GF-D8 (cell line): ENCODE data around the gene CASTOR1.

Experiments used
- DNase-seq: peaks from one replicate; lab custom pipeline; 2025; lab: John Stamatoyannopoulos, UW

Gene CASTOR1

GRCh38 chr22:30297991-30298701 is 8.8 kb upstream of the CASTOR1 start:
- DNase-seq: no peak

- DNase-seq: no peak
Measured at GRCh38 chr22:30297276-30297990, 8.1 kb upstream of the CASTOR1 start.

DNA sequence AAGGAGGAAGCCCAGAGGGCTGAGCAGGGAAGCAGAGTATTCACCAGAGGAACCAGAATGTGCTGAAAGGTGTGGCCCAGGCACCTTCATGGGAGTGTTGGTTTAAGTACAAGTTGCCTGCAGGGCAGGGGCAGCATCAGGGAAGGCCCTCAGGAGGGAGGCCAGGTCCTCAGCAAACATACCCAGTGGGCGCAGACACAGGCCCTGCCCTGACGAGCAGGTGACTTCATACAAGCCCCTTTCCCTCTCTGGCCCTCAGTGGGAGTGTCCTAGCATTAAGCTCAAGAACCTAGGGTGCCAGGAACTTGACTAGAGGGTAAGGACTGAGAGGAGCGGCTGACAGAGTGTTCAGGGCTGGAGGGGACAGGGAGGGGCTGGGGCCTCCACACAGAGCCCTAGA is 7.5 kb upstream of the CASTOR1 start:
- no peak for DNase-seq

- DNase-seq: no peak
Measured at GRCh38 chr22:30296324-30296723, 7.0 kb upstream of the CASTOR1 start.

DNA sequence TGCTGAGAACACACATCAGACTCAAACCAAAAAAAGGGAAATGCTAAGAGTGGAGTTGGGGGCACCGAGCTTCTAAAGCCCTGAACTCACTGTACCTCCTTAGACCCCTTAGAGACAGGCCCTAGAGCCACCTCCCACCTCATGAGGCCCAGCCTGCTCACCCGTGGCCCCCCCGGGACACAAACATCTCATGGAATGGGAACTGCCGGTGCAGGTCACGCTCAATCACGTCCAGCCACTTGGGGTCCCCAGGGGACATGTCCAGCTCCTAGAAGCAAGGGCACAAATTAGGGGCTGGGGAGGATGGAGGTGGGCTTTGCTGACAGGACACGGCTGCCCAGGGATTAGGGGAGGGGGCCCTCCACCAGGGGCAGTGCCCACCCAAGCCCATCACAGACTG is 6.3 kb upstream of the CASTOR1 start:
- DNase-seq: no peak

DNA sequence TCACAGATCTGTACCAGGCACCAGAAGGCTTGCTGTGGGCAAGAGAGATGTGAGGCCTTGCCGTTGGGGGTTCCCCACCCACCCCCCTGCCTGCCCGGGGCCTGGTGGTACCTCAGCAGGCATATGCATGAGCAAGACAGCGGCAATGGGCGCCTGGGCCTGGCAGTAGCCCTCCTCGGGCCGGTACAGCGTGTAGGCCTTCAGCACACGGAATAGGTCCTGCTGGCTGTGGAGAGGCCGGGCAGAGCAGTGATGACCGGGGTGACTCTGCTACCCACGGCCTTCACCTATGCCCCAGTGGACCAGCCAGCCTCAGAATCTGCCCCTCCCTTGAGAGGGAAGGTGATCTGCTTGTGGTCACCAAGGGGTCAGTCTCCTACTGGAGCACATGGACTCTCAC is 5.5 kb upstream of the CASTOR1 start:
- DNase-seq: no peak

DNA sequence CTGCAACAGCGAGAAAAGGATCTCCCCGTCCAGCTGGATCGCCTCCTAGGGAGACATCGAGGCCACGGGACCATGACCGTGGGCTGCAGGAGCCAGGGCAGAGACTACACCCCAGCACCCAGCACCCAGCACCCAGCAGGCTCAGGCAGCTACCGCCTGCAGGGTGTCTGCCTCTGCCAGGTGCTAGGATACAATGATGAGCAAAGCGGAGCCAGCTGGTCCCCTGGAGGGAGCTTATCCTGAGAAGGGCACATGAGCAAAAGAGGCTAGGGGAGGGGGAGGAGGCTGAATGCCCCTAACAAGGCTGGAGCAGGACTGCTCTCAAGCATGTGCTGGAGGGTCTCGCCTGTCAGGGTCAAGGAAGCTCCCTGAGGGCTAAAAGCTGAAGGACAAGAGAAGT is 4.8 kb upstream of the CASTOR1 start:
- no peak for DNase-seq

DNA sequence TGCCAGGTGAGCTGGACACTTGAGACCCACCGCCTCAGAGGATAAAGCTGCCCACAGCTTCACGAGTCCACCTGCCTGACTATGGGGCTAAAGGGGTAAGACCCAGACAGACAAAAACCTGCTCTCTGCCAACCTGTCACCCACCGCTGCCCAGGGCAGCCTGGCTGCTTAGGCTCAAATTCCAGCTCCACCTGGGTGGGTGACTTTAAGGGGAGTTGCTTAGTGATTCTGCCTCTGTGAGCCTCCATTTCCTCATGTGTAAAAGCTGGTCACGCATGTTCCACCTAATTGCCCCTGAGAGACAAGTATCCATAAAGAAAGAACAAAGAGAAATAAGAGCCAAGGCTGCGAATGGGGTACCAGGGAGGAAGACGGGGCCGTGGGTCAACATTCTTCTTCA is 3.7 kb upstream of the CASTOR1 start:
- no peak for DNase-seq

GRCh38 chr22:30292069-30292970 is 3.0 kb upstream of the CASTOR1 start:
- no peak for DNase-seq

- no peak for DNase-seq
Measured at GRCh38 chr22:30291058-30291892, 2.0 kb upstream of the CASTOR1 start.

GRCh38 chr22:30290342-30291057 is 1.2 kb upstream of the CASTOR1 start:
- DNase-seq: no peak

- no peak for DNase-seq
Measured at GRCh38 chr22:30289980-30290313, 642 bp upstream of the CASTOR1 start.

GRCh38 chr22:30288419-30289140 is 725 bp downstream of the CASTOR1 start:
- DNase-seq: no peak

DNA sequence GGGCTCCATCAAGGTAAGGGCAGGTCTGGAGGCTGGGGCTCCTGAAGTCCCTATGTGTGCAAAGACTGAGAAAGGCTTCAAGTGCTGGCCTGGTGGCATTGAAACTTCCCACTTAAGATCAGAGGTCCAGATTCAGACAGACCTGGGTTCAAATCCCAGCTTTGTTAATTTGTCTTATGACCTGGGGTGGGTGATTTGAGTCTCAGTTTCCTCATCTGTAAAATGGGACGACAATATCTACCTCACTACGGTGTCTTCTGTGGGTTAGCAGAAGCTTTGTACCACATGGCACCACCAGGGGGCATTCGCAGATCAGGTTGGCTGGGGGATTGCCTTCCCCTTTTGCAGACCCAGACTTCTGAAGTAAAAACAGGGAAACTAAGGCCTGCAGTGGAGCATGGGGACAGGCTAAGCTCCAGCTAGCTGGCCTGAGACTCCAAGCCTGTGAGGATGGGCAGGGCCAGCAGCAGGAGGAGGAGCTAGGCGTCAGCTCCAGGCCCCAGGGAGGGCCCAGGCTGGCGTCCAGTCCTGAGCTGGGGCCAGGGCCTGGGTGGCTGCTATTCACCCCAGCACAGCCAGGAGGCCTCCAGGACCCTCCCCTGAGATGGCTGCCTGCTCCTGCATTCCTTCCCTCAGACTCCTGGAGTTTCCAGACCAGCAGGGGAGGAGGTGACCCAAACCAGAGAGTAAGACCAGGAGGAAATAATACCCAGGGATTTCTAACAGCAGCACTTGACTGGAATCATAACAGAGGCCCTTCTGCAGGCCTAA is 1.5 kb downstream of the CASTOR1 start:
- DNase-seq: peak; percentile 73

DNA sequence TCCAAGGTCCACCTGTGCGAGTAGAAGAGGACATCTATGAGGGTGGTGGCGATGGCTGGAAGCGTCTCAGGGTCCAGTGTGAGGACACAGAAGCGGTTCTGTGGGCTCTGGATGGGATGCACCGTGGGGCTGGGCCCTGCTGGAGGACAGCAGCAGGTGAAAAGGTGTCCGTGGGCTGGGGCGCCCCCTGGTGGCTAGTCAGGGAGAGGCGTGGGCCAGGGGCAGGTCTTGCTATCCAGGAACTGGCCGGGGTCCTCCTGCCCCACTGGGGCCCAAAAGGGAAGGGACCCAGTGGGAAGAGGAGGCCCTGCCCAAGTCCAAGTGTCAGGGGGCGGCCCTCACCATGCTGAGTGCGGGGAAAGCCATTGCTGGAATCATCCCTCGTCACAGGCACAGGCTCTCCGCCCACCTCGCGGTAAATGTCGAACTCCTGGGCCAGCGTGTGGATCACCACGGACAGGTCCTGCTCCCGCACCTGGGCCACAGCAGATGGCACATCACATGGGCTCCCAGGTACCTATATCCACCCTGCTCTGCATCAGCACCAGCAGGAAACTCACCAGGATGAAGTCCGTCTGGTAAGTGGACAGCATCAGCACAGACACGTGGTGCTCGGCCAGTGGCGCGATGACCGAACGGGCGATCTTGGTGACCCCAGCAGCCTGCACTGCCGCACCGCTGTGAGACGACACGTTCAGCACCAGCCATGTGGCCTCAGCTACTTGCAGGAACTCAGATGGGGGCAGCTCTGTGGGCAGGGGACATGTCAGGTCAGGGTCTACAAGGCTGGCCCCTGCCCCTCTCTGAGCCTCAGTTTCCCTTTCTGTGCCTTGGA is 2.3 kb downstream of the CASTOR1 start:
- DNase-seq: peak; percentile 9

DNA sequence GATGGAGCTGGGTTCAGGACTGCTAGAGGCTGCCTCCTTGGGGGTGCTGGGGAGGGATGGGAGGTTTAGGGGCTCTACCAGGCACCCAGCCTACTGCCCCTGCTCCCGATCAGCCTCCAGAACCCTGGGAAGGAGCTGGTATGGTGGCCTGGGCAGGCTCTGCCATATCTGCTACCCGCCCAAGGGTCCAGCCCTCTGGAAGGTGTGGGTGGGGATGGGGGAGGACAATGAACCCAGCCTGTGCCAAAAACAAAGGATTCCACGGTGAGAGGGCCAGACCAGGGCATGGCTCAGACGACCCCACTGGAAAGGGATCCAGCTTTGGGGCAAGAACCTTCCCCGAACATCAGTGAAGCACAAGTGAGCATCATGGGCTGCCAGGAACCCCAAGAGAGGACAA is 3.0 kb downstream of the CASTOR1 start:
- no peak for DNase-seq

DNA sequence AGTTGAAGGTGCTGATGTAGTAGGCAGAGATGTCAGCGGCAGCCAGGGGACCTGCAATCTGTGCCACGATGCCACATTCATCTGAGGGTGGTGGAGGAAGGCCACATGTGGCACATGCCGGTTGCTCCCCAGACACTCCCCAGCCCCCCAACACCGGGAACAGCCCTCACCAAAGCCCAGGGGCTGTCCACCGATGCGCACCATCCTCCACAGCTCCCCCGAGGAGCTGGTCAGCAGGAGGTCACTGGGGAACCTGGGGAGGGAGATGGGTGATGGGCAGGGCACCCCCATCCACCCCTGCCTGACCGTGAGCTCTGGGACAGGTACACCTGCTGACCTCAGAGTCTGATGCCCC is 3.5 kb downstream of the CASTOR1 start:
- DNase-seq: no peak

DNA sequence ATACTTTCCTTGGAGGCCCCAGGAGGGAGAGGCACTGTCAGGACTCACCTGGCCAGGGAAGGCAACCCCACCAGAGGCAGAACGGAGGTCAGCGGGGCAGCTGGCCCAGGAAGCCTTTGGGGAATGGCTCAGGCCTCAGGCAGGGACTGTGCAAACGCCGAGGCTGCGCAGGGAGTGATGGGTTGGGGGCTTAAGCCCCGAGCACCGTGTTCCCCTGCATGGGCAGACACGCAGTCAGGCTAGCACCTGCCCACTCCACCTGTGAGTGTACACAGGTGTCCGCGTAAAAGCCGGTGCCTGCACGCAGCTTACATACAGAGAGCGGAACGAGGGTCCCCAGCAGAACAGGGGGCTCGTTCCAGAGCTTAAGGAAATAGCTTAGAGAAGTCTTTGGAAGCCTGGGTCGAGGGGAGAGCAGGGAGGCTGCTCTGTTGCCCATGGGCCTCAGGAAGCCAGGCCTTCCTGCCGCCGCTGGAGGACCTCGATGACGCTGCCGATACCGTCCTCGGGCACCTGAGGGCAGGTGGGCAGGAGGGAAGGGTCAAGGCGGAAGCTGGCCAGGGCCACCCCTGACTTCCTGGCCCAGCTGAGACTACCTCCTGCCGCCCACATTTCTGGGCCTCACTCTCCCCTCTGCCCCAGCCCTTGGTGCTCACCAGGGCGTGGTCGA is 4.0 kb downstream of the CASTOR1 start:
- no peak for DNase-seq
